ENCODE results near the gene TNK2. TPM values are rescaled to one million over a fixed set of nuclear protein-coding genes. Genes with fewer than 3 reads are reported as not detected.
"Not testable (repeated sequence)": the region's sequence is repeated elsewhere in the genome, so short reads cannot be mapped to it uniquely, and the experiment has no call there.

The TNK2 gene
- polyA plus RNA-seq, 1 donor (not counting 4 experiments of a cell fraction or from before 2014, with no cell fraction given): 15.8 TPM

DNA sequence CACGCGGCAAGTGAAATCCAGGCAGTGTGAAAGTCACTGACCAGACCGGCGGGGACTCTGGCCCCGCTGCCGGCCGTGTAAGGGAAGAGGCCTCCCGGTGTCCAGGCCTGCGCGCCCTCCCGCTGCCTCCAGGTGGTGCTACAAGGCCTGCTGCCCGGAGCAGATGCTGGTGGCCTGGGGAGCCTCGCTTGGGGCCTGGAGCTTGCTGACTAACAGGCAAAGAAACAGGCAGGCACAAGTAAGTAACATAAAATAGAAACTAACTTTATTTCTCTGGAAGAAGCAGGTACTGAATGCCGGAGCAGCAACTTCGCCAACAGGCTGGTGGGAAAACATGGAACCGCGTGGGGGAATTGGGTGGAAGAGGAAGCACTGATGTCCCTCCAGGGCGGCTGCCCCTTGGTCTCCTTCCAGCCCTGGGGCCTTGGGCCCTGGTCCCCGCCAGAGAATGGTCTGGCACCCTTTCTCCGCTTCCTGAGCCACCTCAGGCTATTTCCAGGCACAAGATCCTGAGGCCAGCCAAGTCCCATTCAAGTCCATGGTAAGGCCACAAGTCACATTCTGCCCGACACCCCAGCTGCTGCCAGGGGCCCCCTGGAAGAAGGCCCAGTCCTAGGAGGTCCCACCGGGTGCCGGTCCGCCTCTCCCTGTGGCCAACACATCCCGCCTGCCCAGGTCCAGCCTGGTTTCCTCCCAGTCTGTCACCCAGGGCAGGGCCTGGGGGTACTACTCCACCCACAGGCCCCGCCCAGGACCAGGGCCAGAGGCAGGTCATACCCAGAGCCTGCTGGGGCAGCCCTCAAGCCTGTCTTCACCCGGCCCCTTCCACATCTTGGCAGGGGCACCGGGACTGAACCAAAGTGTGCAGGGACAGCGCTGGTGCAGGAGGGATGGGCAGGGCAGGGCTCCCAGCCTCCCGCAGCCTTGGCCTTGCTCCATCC is 45.0 kb downstream of the TNK2 start:
- no peaks in the 10 kb centered on the region for H3K27me3 ChIP-seq (ENCODE audit: control insufficient read depth, extremely low read depth, insufficient read depth, low read length)
- no peaks in the 10 kb centered on the region for H3K9me1 ChIP-seq (ENCODE audit: control insufficient read depth, extremely low read depth, insufficient read depth, low read length)
- peak overlapping the region; percentile 70 for H3K4me2 ChIP-seq (ENCODE audit: control insufficient read depth, extremely low read depth, insufficient read depth, low read depth, low read length)
- TF ChIP-seq, protein P1, sequence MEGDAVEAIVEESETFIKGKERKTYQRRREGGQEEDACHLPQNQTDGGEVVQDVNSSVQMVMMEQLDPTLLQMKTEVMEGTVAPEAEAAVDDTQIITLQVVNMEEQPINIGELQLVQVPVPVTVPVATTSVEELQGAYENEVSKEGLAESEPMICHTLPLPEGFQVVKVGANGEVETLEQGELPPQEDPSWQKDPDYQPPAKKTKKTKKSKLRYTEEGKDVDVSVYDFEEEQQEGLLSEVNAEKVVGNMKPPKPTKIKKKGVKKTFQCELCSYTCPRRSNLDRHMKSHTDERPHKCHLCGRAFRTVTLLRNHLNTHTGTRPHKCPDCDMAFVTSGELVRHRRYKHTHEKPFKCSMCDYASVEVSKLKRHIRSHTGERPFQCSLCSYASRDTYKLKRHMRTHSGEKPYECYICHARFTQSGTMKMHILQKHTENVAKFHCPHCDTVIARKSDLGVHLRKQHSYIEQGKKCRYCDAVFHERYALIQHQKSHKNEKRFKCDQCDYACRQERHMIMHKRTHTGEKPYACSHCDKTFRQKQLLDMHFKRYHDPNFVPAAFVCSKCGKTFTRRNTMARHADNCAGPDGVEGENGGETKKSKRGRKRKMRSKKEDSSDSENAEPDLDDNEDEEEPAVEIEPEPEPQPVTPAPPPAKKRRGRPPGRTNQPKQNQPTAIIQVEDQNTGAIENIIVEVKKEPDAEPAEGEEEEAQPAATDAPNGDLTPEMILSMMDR (optimal IDR thresholded peaks at IDR 0.05 in 1 of 3, IDR thresholded peaks at IDR 0.05 in 1 of 3, conservative IDR thresholded peaks at IDR 0.05 in 1 of 3; ENCODE audit: extremely low read depth in 1 of 3, insufficient read depth in 2 of 3, low read length in 3 of 3): peak; percentile 88 to 98 (median 97)
- no peak for TF ChIP-seq EZH2 (IDR thresholded peaks at IDR 0.05; ENCODE audit: low read length)
- no peak overlapping the region for H2AFZ ChIP-seq (ENCODE audit: control insufficient read depth, low read length)
- peak overlapping the region in 2 of 3 experiments; percentile 5 to 36 for H3K4me3 ChIP-seq (ENCODE audit: control insufficient read depth in 2 of 3, extremely low read depth in 1 of 3, insufficient read depth in 2 of 3, low read depth in 1 of 3, low read length in 3 of 3)
- no peaks in the 10 kb centered on the region for H4K20me1 ChIP-seq (ENCODE audit: control insufficient read depth, extremely low read depth, insufficient read depth, low read length)
- H3K27ac ChIP-seq (ENCODE audit: control insufficient read depth, insufficient read depth, low read length): peak overlapping the region; percentile 32
- dilution Hi-C loops (cut with MboI; ENCODE audit: extremely low pct_ligation_motif_present, low sequenced_read_pairs): no loop called here
- FAIRE-seq: peak; percentile 13
- DNase-seq (ENCODE audit: low read depth, low spot score): peak; percentile 59
- peak overlapping the region; percentile 34 for H3K9ac ChIP-seq (ENCODE audit: control insufficient read depth, extremely low read depth, insufficient read depth, low read length)
- H3K79me2 ChIP-seq (ENCODE audit: control insufficient read depth, insufficient read depth, low read length): no peaks in the 10 kb centered on the region
- H3K4me1 ChIP-seq (ENCODE audit: control insufficient read depth, extremely low read depth, insufficient read depth, low read length): peaks cover 26% of the 10 kb centered on the region
- H3K9me3 ChIP-seq (ENCODE audit: control insufficient read depth, low read depth, low read length): no peaks in the 10 kb centered on the region
- H3K36me3 ChIP-seq (ENCODE audit: control insufficient read depth in 2 of 2, extremely low read depth in 1 of 2, insufficient read depth in 2 of 2, low read length in 2 of 2): peaks cover 0 to 12% of the 10 kb centered on the region in 2 experiments

DNA sequence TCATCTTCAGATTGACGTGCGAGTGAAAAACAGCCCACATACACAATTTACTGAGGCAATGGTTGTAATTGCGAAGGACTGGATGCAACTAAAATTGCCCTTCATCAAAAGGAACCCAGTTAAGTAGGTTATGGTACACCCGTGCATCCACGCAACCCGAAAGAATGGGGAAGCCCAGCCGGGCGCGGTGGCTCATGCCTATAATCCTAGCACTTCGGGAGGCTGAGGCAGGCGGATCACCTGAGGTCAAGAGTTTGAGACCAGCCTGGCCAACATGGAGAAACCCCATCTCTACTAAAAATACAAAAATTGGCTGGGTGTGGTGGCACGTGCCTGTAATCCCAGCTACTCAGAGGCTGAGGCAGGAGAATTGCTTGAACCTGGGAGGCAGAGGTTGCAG is 46.0 kb downstream of the TNK2 start:
- H3K9me1 ChIP-seq (ENCODE audit: control insufficient read depth, extremely low read depth, insufficient read depth, low read length); dilution Hi-C loops (cut with MboI; ENCODE audit: extremely low pct_ligation_motif_present, low sequenced_read_pairs); H4K20me1 ChIP-seq (ENCODE audit: control insufficient read depth, extremely low read depth, insufficient read depth, low read length); H3K36me3 ChIP-seq (ENCODE audit: control insufficient read depth in 2 of 2, extremely low read depth in 1 of 2, insufficient read depth in 2 of 2, low read length in 2 of 2); H3K79me2 ChIP-seq (ENCODE audit: control insufficient read depth, insufficient read depth, low read length); H3K9me3 ChIP-seq (ENCODE audit: control insufficient read depth, low read depth, low read length); H3K27ac ChIP-seq (ENCODE audit: control insufficient read depth, insufficient read depth, low read length); H3K27me3 ChIP-seq (ENCODE audit: control insufficient read depth, extremely low read depth, insufficient read depth, low read length); H3K9ac ChIP-seq (ENCODE audit: control insufficient read depth, extremely low read depth, insufficient read depth, low read length); H3K4me3 ChIP-seq (ENCODE audit: control insufficient read depth in 2 of 3, extremely low read depth in 1 of 3, insufficient read depth in 2 of 3, low read depth in 1 of 3, low read length in 3 of 3); FAIRE-seq; H3K4me2 ChIP-seq (ENCODE audit: control insufficient read depth, extremely low read depth, insufficient read depth, low read depth, low read length); H2AFZ ChIP-seq (ENCODE audit: control insufficient read depth, low read length); DNase-seq (ENCODE audit: low read depth, low spot score): not testable (repeated sequence)
- peaks cover 26% of the 10 kb centered on the region for H3K4me1 ChIP-seq (ENCODE audit: control insufficient read depth, extremely low read depth, insufficient read depth, low read length)

All from keratinocyte (primary cell).